ENCODE data around the gene PSMD13. TPM values are rescaled to one million over a fixed set of nuclear protein-coding genes. Genes with fewer than 3 reads are reported as not detected.

PSMD13 gene
- total RNA-seq, 4 donors from 2014 or later: 64.7 to 111 (median 77.7) TPM

GRCh38 chr11:296171-297050 is 59.6 kb downstream of the PSMD13 start:
- Histone ChIP-seq H3K4me1 (peaks cover 0 to 4% of the 10 kb centered on the region in 2 donors), H3K36me3 (no peaks in the 10 kb centered on the region), H3K27me3 (no peaks in the 10 kb centered on the region), H3K4me3 (replicated peaks in 1 of 3) (no peak overlapping the region), H3K27ac (no peak overlapping the region), H3K9me3 (no peaks in the 10 kb centered on the region)
- intact Hi-C loops (cut with DNase I): no loop called here
- TF ChIP-seq CTCF (IDR thresholded peaks at IDR 0.05) (no peak), POLR2A (IDR thresholded peaks at IDR 0.05) (no peak)
- no peak for DNase-seq
- WGBS, 2 donors: 72 to 77% methylated on average over 18 to 30 of the region's 35 CpGs

GRCh38 chr11:297051-297585 is 60.3 kb downstream of the PSMD13 start:
- Histone ChIP-seq H3K9me3 (no peaks in the 10 kb centered on the region), H3K4me3 (replicated peaks in 1 of 3) (no peak overlapping the region), H3K27ac (no peak overlapping the region), H3K36me3 (no peaks in the 10 kb centered on the region), H3K27me3 (no peaks in the 10 kb centered on the region), H3K4me1 (peaks cover 0 to 4% of the 10 kb centered on the region in 2 donors)
- intact Hi-C loops (cut with DNase I): no loop called here
- no peak for DNase-seq
- no peak for TF ChIP-seq CTCF (IDR thresholded peaks at IDR 0.05)
- no peak for TF ChIP-seq POLR2A (IDR thresholded peaks at IDR 0.05)
- WGBS, 2 donors: 67 to 79% methylated on average over 3 to 11 of the region's 13 CpGs

- Histone ChIP-seq H3K9me3 (no peaks in the 10 kb centered on the region), H3K4me1 (peaks cover 0 to 4% of the 10 kb centered on the region in 2 donors), H3K27ac (peak overlapping the region in 1 of 3 donors; percentile 12), H3K27me3 (no peaks in the 10 kb centered on the region), H3K36me3 (no peaks in the 10 kb centered on the region), H3K4me3 (replicated peaks in 1 of 3) (no peak overlapping the region)
- no peak for TF ChIP-seq CTCF (IDR thresholded peaks at IDR 0.05)
- TF ChIP-seq POLR2A (IDR thresholded peaks at IDR 0.05): no peak
- no peak for DNase-seq
- WGBS, 2 donors: 53 to 55% methylated on average over 18 to 22 of the region's 26 CpGs
- intact Hi-C loops (cut with DNase I): no loop called here
These were observed 61.0 kb downstream of the PSMD13 start for GRCh38 chr11:297586-298405.

- 57 to 83% methylated on average over 1 of the region's 15 CpGs for WGBS, 2 donors
- no peak overlapping the region for H3K4me3 ChIP-seq (replicated peaks in 1 of 3)
- peak in 1 of 2 donors; percentile 18 for DNase-seq
- no peaks in the 10 kb centered on the region for H3K36me3 ChIP-seq
- H3K4me1 ChIP-seq: peaks cover 0 to 4% of the 10 kb centered on the region in 2 donors
- intact Hi-C loops (cut with DNase I): no loop called here
- TF ChIP-seq CTCF (IDR thresholded peaks at IDR 0.05) (no peak), POLR2A (IDR thresholded peaks at IDR 0.05) (no peak)
- no peaks in the 10 kb centered on the region for H3K9me3 ChIP-seq
- peak overlapping the region in 1 of 3 donors; percentile 12 for H3K27ac ChIP-seq
- H3K27me3 ChIP-seq: no peaks in the 10 kb centered on the region
These were observed 61.8 kb downstream of the PSMD13 start for GRCh38 chr11:298406-299065.
